Suprapubic skin (tissue), 4 donors: ENCODE results near the gene HECTD3. TPM values are rescaled to one million over a fixed set of nuclear protein-coding genes. Genes with fewer than 3 reads are reported as not detected.
"Not testable (repeated sequence)": the region's sequence is repeated elsewhere in the genome, so short reads cannot be mapped to it uniquely, and the experiment has no call there.

ENCODE experiments used
- DNase-seq, 2 donors: peaks; one replicate each; pipeline ENCODE4 v3.0.0-alpha.2; 2019; ENCODE audit warnings: low spot score in 2 of 2
- H3K27ac ChIP-seq: fragments of 200-600 bp; sonication (generic); one replicate; pipeline ENCODE4 v1.5.1; 2019
- H3K27me3 ChIP-seq: fragments of 200-600 bp; sonication (generic); one replicate; pipeline ENCODE4 v1.5.1; 2019
- H3K36me3 ChIP-seq: fragments of 200-600 bp; sonication (generic); one replicate; pipeline ENCODE4 v1.5.1; 2019
- H3K4me1 ChIP-seq: fragments of 200-600 bp; sonication (generic); one replicate; pipeline ENCODE4 v1.5.1; 2019
- H3K4me3 ChIP-seq: fragments of 200-600 bp; sonication (generic); one replicate; pipeline ENCODE4 v1.5.1; 2019; ENCODE audit warnings: mild to moderate bottlenecking
- H3K9me3 ChIP-seq: fragments of 200-600 bp; sonication (generic); one replicate; pipeline ENCODE4 v1.5.1; 2019
- CTCF ChIP-seq, 2 donors: fragments of 200-600 bp in 1 of 2; fragments of 450-650 bp in 1 of 2; sonication (generic) in 1 of 2; IDR thresholded peaks; one replicate each; pipeline ENCODE4 v1.5.1; 2016 to 2019; ENCODE audit warnings: antibody characterized with exemption in 2 of 2, mild to moderate bottlenecking in 1 of 2, moderate library complexity in 1 of 2
- EP300 ChIP-seq: sonication (generic); formaldehyde crosslinking; IDR thresholded peaks from one replicate; pipeline ENCODE4 v1.6.1; 2017; ENCODE audit warnings: antibody characterized with exemption
- POLR2A ChIP-seq, 2 donors: fragments of 450-650 bp; IDR thresholded peaks; one replicate each; pipeline ENCODE4 v1.6.1; 2017; ENCODE audit warnings: antibody characterized with exemption in 2 of 2, mild to moderate bottlenecking in 2 of 2, moderate library complexity in 2 of 2
- POLR2AphosphoS5 ChIP-seq, 3 donors: sonication (generic); formaldehyde crosslinking; IDR thresholded peaks; one replicate each; pipeline ENCODE4 v1.6.1; 2017; ENCODE audit warnings: antibody characterized with exemption in 3 of 3
- WGBS: methylation state at CpG from one replicate; pipeline ENCODE4 v1.1.5; 2018; 5-methylcytosine and 5-hydroxymethylcytosine counted together
- total RNA-seq, 4 donors: library from RNA; depleted of rRNA; stranded (reverse); fragments of >200 nt; gene quantifications; one replicate each; pipeline ENCODE4 v1.1.0, GENCODE V29; 2016

HECTD3 gene
- total RNA-seq, 4 donors from 2014 or later = 37.8 to 65.5 (median 56.8) TPM

GRCh38 chr1:45004281-45004920, 6.7 kb downstream of the HECTD3 start:
- no peak for DNase-seq
- peaks cover 79% of the 10 kb centered on the region for H3K36me3 ChIP-seq
- no peaks in the 10 kb centered on the region for H3K9me3 ChIP-seq
- 90% methylated on average over 7 of the region's 7 CpGs for WGBS
- H3K27me3 ChIP-seq = no peaks in the 10 kb centered on the region
- peaks cover 15% of the 10 kb centered on the region for H3K4me1 ChIP-seq
- no peak overlapping the region for H3K4me3 ChIP-seq
- no peak for TF ChIP-seq CTCF (IDR thresholded peaks at IDR 0.05)
- TF ChIP-seq POLR2AphosphoS5 (IDR thresholded peaks at IDR 0.05) = no peak
- no peak for TF ChIP-seq EP300
- no peak for TF ChIP-seq POLR2A (IDR thresholded peaks at IDR 0.05)
- H3K27ac ChIP-seq = no peak overlapping the region

- TF ChIP-seq CTCF (IDR thresholded peaks at IDR 0.05) = no peak
- no peak for TF ChIP-seq POLR2A (IDR thresholded peaks at IDR 0.05)
- TF ChIP-seq POLR2AphosphoS5 (IDR thresholded peaks at IDR 0.05) = no peak
- no peak for TF ChIP-seq EP300
- H3K9me3 ChIP-seq = no peaks in the 10 kb centered on the region
- no peaks in the 10 kb centered on the region for H3K27me3 ChIP-seq
- peaks cover 8% of the 10 kb centered on the region for H3K4me1 ChIP-seq
- H3K36me3 ChIP-seq = peaks cover 72% of the 10 kb centered on the region
- H3K4me3 ChIP-seq = no peak overlapping the region
- no peak overlapping the region for H3K27ac ChIP-seq
- WGBS = 86% methylated on average over 14 of the region's 14 CpGs
- no peak for DNase-seq
These were observed 7.4 kb downstream of the HECTD3 start for GRCh38 chr1:45003741-45004140.

- TF ChIP-seq POLR2AphosphoS5 (IDR thresholded peaks at IDR 0.05) (no peak), CTCF (IDR thresholded peaks at IDR 0.05) (no peak), POLR2A (IDR thresholded peaks at IDR 0.05) (no peak), EP300 (no peak)
- WGBS = 86% methylated on average over 13 of the region's 17 CpGs
- Histone ChIP-seq H3K4me3 (no peak overlapping the region), H3K36me3 (peaks cover 64% of the 10 kb centered on the region), H3K9me3 (no peaks in the 10 kb centered on the region), H3K4me1 (peaks cover 7% of the 10 kb centered on the region), H3K27ac (no peak overlapping the region), H3K27me3 (no peaks in the 10 kb centered on the region)
- no peak for DNase-seq
These were observed 8.2 kb downstream of the HECTD3 start for GRCh38 chr1:45002650-45003645.

- H3K4me3 ChIP-seq, H3K27me3 ChIP-seq, DNase-seq, H3K4me1 ChIP-seq, H3K9me3 ChIP-seq: not testable (repeated sequence)
- Histone ChIP-seq H3K27ac (peak overlapping the region; percentile 22), H3K36me3 (peaks cover 50% of the 10 kb centered on the region)
- 86% methylated on average over 8 of the region's 8 CpGs for WGBS
These were observed 9.5 kb downstream of the HECTD3 start for GRCh38 chr1:45001576-45001975.

GRCh38 chr1:45001011-45001481, 10.1 kb downstream of the HECTD3 start:
- no peak overlapping the region for H3K4me3 ChIP-seq
- peaks cover 45% of the 10 kb centered on the region for H3K36me3 ChIP-seq
- no peaks in the 10 kb centered on the region for H3K27me3 ChIP-seq
- no peak for DNase-seq
- peaks cover 7% of the 10 kb centered on the region for H3K4me1 ChIP-seq
- no peaks in the 10 kb centered on the region for H3K9me3 ChIP-seq
- TF ChIP-seq POLR2A (IDR thresholded peaks at IDR 0.05) (no peak), EP300 (no peak), POLR2AphosphoS5 (IDR thresholded peaks at IDR 0.05) (no peak), CTCF (IDR thresholded peaks at IDR 0.05) (no peak)
- peak overlapping the region; percentile 22 for H3K27ac ChIP-seq
- 60% methylated on average over 7 of the region's 7 CpGs for WGBS
